Spleen (tissue), 11 donors: ENCODE data around the gene RPL35A. TPM values are rescaled to one million over a fixed set of nuclear protein-coding genes. Genes with fewer than 3 reads are reported as not detected.

Experiments used
- DNase-seq: peaks from one replicate; pipeline ENCODE4 v3.0.0-alpha.2; 2020
- H3K27ac ChIP-seq, 8 donors: fragments of 200-600 bp; sonication (generic) in 7 of 8; 1 replicate in 4 of 8; 2 replicates in 4 of 8; pipeline versions ENCODE4 v1.5.0 to v1.8.0; 2016 to 2021; ENCODE audit warnings: inconsistent platforms in 4 of 8, mild to moderate bottlenecking in 4 of 8, moderate library complexity in 1 of 8
- H3K27me3 ChIP-seq, 7 donors: fragments of 200-600 bp; sonication (generic) in 6 of 7; replicated peaks in 1 of 7; 1 replicate in 4 of 7; 2 replicates in 3 of 7; pipeline versions ENCODE4 v1.5.0 to v1.8.0; 2016 to 2021; ENCODE audit warnings: inconsistent platforms in 3 of 7, mild to moderate bottlenecking in 1 of 7
- H3K36me3 ChIP-seq, 6 donors: fragments of 200-600 bp; sonication (generic) in 5 of 6; 1 replicate in 4 of 6; 2 replicates in 2 of 6; pipeline versions ENCODE4 v1.5.0 to v1.8.0; 2016 to 2021; ENCODE audit warnings: inconsistent platforms in 2 of 6
- H3K4me1 ChIP-seq, 6 donors: fragments of 200-600 bp; sonication (generic) in 5 of 6; 1 replicate in 3 of 6; 2 replicates in 3 of 6; pipeline versions ENCODE4 v1.5.0 to v1.8.0; 2016 to 2021; ENCODE audit warnings: inconsistent platforms in 3 of 6
- H3K4me3 ChIP-seq, 8 donors: fragments of 200-600 bp; sonication (generic) in 7 of 8; 1 replicate in 4 of 8; 2 replicates in 4 of 8; pipeline versions ENCODE4 v1.5.0 to v1.8.0; 2016 to 2021; ENCODE audit warnings: inconsistent platforms in 4 of 8, mild to moderate bottlenecking in 4 of 8, moderate library complexity in 2 of 8
- H3K9me3 ChIP-seq, 8 donors: fragments of 200-600 bp; sonication (generic) in 7 of 8; 1 replicate in 4 of 8; 2 replicates in 4 of 8; pipeline versions ENCODE4 v1.5.0 to v1.8.0; 2016 to 2021; ENCODE audit warnings: inconsistent platforms in 4 of 8
- POLR2A ChIP-seq, 3 donors: fragments of 450-650 bp; IDR thresholded peaks; one replicate each; pipeline ENCODE4 v1.5.1; 2017; ENCODE audit warnings: antibody characterized with exemption in 3 of 3, mild to moderate bottlenecking in 1 of 3
- POLR2AphosphoS5 ChIP-seq, 3 donors: sonication (generic); formaldehyde crosslinking; IDR thresholded peaks; one replicate each; pipeline ENCODE4 v1.5.1; 2017; ENCODE audit warnings: antibody characterized with exemption in 3 of 3
- WGBS, 5 donors: extraction: QIAGEN DNeasy Blood & Tissue Kit in 3 of 5; methylation state at CpG; one replicate each; pipeline versions ENCODE4 v1.1.5 to v1.1.7; 2013 to 2018; 5-methylcytosine and 5-hydroxymethylcytosine counted together
- intact Hi-C: fragments of 100-400 bp; cut with DNase I; formaldehyde crosslinking; loops from one replicate; pipeline ENCODE4 v1.15.0; 2023; ENCODE audit warnings: low total_unique reads
- polyA plus RNA-seq, 3 donors: library from polyadenylated mRNA; stranded (reverse); fragments of 200-250 nt; gene quantifications; one replicate each; pipeline ENCODE4 v1.2.1, GENCODE V29; 2013
- total RNA-seq, 7 donors: library from RNA; depleted of rRNA in 3 of 7; stranded (reverse); fragments of >200 nt in 3 of 7; fragmentation: NEBNext Ultra II Directional in 4 of 7; extraction: Animal tissue kit (Norgen Biotek cat#: 25700) in 4 of 7; gene quantifications; one replicate each; pipeline versions ENCODE4 v1.1.0 to v1.2.1, GENCODE V29; 2016 to 2021
- TF ChIP-seq, protein P1 (sequence below), 11 experiments: fragments of 200-600 bp in 7 of 11; fragments of 450-650 bp in 4 of 11; sonication (generic) in 4 of 11; IDR thresholded peaks in 8 of 11; conservative IDR thresholded peaks in 3 of 11; 1 replicate in 7 of 11; 2 replicates in 4 of 11; pipeline versions ENCODE4 v1.4.0 to v1.8.0; 2016 to 2021; ENCODE audit warnings: antibody characterized with exemption in 11 of 11, inconsistent platforms in 4 of 11, mild to moderate bottlenecking in 1 of 11
- donor health status: healthy with polysubstance abuse.
- donor health status: DM: no; HTN: no; CAD: no; lungs with moderate emphysema.
- donor health status: DM: no; HTN: no; CAD: no.
- donor health status: Bipolar disorder and iron deficiency.
- donor health status: healthy.
- donor health status: DM: no; HTN: no; CAD: no.
- donor health status: DM: yes; HTN: yes; CAD: no.

The RPL35A gene
- total and polyA plus RNA-seq, 10 donors, result 618 to 3,288 (median 815) TPM

DNA sequence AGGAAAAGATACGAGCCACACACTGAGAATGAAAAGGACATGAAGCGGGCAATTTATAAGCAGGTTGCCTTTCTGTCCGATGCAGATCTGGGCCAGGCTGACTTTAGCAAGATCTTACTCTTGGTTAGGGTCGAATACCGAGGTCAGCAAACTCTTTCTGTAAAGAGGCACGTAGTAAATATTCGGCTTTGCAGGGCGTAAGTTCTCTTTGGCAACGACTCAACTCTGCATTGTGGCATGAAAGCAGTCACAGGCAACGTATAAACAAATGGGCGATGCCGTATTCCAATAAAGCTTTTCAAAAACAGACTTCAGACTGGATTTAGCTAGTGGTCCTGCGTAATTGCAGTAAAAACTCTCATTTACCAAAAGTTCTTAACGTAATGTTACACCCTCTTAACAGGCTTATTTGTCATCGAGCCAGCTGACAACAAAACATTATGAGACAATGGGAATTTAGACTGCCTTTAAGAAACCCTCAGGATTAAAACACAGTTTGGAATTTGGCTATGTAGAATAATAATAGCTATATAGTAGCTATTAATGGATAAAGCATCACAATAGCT lies 13.1 kb upstream of the RPL35A start:
- H3K36me3 ChIP-seq, result peaks cover 0 to 39% (median 3%) of the 10 kb centered on the region in 6 donors
- no peak for TF ChIP-seq POLR2A (IDR thresholded peaks at IDR 0.05)
- TF ChIP-seq, protein P1, sequence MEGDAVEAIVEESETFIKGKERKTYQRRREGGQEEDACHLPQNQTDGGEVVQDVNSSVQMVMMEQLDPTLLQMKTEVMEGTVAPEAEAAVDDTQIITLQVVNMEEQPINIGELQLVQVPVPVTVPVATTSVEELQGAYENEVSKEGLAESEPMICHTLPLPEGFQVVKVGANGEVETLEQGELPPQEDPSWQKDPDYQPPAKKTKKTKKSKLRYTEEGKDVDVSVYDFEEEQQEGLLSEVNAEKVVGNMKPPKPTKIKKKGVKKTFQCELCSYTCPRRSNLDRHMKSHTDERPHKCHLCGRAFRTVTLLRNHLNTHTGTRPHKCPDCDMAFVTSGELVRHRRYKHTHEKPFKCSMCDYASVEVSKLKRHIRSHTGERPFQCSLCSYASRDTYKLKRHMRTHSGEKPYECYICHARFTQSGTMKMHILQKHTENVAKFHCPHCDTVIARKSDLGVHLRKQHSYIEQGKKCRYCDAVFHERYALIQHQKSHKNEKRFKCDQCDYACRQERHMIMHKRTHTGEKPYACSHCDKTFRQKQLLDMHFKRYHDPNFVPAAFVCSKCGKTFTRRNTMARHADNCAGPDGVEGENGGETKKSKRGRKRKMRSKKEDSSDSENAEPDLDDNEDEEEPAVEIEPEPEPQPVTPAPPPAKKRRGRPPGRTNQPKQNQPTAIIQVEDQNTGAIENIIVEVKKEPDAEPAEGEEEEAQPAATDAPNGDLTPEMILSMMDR (IDR thresholded peaks at IDR 0.05 in 8 of 11, conservative IDR thresholded peaks at IDR 0.05 in 3 of 11), result no peak
- TF ChIP-seq POLR2AphosphoS5 (IDR thresholded peaks at IDR 0.05), result no peak
- no peak overlapping the region for H3K27ac ChIP-seq
- H3K27me3 ChIP-seq, result no peaks in the 10 kb centered on the region
- no peak overlapping the region for H3K4me3 ChIP-seq
- DNase-seq, result no peak
- intact Hi-C loops, result no loop called here
- no peaks in the 10 kb centered on the region for H3K4me1 ChIP-seq
- no peaks in the 10 kb centered on the region for H3K9me3 ChIP-seq
- 91 to 96% (median 94%) methylated on average over 15 of the region's 15 CpGs for WGBS, 5 donors

DNA sequence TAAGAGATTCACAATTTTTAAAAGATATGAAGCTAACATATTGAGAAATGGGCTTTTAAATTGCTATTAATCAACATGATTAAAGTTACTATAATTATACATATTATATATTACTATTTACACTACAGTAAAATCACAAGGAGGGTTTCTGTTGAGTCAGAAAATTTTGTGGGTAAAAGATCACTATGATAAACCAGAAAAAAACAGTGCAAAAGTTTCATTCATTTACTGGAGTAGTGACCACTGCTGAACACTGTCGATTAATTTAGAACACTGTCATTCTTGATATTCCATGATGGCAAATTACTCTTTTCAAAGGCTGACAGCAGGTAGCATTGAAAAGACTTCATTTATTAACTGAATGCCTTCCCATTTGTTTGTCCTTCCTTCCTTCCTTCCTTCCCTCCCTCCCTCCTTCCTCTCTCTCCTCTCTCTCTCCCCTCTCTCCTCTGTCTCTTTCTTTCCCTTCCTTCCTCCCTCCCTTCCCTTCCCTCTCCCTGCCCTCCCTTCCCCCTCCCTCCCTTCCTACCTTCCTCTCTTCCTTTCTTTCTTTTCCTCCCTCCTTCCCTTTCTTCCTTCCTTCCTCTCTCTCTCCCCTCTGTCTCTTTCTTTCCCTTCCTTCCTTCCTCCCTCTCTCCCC lies 9.1 kb upstream of the RPL35A start:
- Histone ChIP-seq H3K27me3 (no peaks in the 10 kb centered on the region), H3K9me3 (no peaks in the 10 kb centered on the region), H3K36me3 (peaks cover 0 to 25% (median 2%) of the 10 kb centered on the region in 6 donors), H3K4me3 (no peak overlapping the region), H3K4me1 (no peaks in the 10 kb centered on the region), H3K27ac (no peak overlapping the region)
- intact Hi-C loops, result no loop called here
- 77 to 92% (median 83%) methylated on average over 1 of the region's 1 CpG for WGBS, 5 donors
- TF ChIP-seq, protein P1 (IDR thresholded peaks at IDR 0.05 in 8 of 11, conservative IDR thresholded peaks at IDR 0.05 in 3 of 11), result no peak
- TF ChIP-seq POLR2AphosphoS5 (IDR thresholded peaks at IDR 0.05), result no peak
- no peak for TF ChIP-seq POLR2A (IDR thresholded peaks at IDR 0.05)
- DNase-seq, result no peak

DNA sequence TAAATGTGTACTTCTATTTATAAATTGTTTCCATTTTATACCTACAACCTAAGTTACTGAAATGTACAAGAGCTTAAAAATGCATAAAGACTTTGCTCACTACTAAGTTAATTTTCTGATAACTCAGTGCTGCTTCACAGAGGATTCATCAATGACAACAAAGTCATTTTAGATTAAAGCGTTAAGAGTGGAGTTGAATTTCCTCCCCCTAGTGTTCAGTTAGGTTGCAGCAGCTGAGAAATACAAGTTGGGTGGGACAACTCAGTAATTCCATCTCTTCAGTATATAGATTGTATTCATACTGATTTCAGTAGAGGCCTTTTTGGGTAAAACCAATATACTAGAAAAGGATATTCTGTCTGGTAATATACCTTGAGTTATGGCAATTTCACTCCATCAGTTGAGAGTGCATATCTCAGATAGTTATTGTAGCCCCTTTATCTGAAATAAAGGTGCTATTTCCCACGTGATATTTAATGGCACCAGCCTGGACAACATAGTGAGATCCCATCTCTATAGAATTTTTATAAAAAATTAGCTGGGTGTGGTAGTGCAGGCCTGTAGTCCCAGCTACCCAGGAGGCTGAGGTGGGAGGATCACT lies 6.9 kb upstream of the RPL35A start:
- H3K4me1 ChIP-seq, result no peaks in the 10 kb centered on the region
- H3K27me3 ChIP-seq, result no peaks in the 10 kb centered on the region
- intact Hi-C loops, result no loop called here
- 43 to 52% (median 50%) methylated on average over 2 of the region's 2 CpGs for WGBS, 5 donors
- no peak overlapping the region for H3K4me3 ChIP-seq
- H3K27ac ChIP-seq, result no peak overlapping the region
- no peak for TF ChIP-seq POLR2AphosphoS5 (IDR thresholded peaks at IDR 0.05)
- TF ChIP-seq, protein P1 (IDR thresholded peaks at IDR 0.05 in 8 of 11, conservative IDR thresholded peaks at IDR 0.05 in 3 of 11), result peak; percentile 25 to 78 (median 64)
- no peaks in the 10 kb centered on the region for H3K9me3 ChIP-seq
- peaks cover 0 to 10% (median 0%) of the 10 kb centered on the region in 6 donors for H3K36me3 ChIP-seq
- no peak for DNase-seq

DNA sequence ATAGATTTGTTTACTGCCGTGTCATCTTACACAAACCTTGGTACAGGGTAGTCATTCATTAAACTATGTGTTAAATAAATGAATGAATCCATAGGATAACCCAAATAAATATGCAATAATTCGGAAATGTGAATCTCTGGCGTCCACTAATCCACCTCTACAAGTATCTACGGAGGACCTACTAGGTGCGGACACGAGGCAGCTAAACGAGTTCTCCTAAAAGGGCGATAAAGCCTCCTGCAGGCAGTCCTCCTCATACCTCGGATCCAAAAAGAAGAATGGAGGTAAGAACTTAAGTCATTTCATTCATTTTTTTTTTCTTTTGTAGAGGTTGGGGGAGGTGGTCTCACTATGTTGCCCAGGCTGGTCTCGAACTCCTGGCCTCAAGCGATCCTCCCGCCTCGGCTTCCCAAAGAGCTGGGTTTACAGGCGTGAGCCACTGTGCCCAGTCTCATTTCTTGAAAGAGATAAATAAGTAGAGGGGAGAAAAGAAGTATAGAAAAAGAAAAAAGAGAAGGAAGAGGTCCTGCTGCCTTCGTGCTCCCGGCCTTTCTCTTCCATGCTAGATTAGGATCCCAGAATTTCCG lies 706 bp upstream of the RPL35A start:
- Histone ChIP-seq H3K9me3 (no peaks in the 10 kb centered on the region), H3K4me1 (peaks cover 28 to 49% (median 47%) of the 10 kb centered on the region in 6 donors), H3K4me3 (peak overlapping the region; percentile 12 to 82 (median 56)), H3K27ac (peak overlapping the region; percentile 86 to 97 (median 92)), H3K36me3 (peaks cover 0 to 34% (median 32%) of the 10 kb centered on the region in 6 donors), H3K27me3 (no peaks in the 10 kb centered on the region)
- TF ChIP-seq POLR2A (IDR thresholded peaks at IDR 0.05), result no peak
- WGBS, 5 donors, result 19 to 26% (median 21%) methylated on average over 17 of the region's 17 CpGs
- DNase-seq, result no peak
- intact Hi-C loops, result no loop called here
